PC-9 (cell line): ENCODE data around the gene TNFSF9. TPM values are rescaled to one million over a fixed set of nuclear protein-coding genes. Genes with fewer than 3 reads are reported as not detected.

Source experiments
- total RNA-seq: library from RNA; stranded (reverse); gene quantifications from 2 replicates; pipeline ENCODE4 v1.2.3, GENCODE V29; 2021

Gene TNFSF9
- total RNA-seq, 1 experiment from 2014 or later: 11.2 TPM

Other genes starting within 250 kb of the TNFSF9 start
- gene ACER1, start 197.4 kb upstream of the TNFSF9 start, total RNA-seq: not detected in 2 replicates
- 63.7 and 65.3 TPM in 2 replicates for gene CLPP, start 169.5 kb upstream of the TNFSF9 start, total RNA-seq
- 53.6 and 75.7 TPM in 2 replicates for gene ALKBH7, start 158.2 kb upstream of the TNFSF9 start, total RNA-seq
- 1.3 TPM in 2 replicates for gene PSPN, start 155.1 kb upstream of the TNFSF9 start, total RNA-seq
- gene GTF2F1, start 137.9 kb upstream of the TNFSF9 start, total RNA-seq: 40.9 and 43.8 TPM in 2 replicates
- gene KHSRP, start 106.2 kb upstream of the TNFSF9 start, total RNA-seq: 201 and 288 TPM in 2 replicates
- not detected in 2 replicates for gene SLC25A41, start 97.3 kb upstream of the TNFSF9 start, total RNA-seq
- 57.5 and 59.5 TPM in 2 replicates for gene SLC25A23, start 71.2 kb upstream of the TNFSF9 start, total RNA-seq
- 36.4 and 40.6 TPM in 2 replicates for gene CRB3, start 66.8 kb upstream of the TNFSF9 start, total RNA-seq
- not detected in 2 replicates for gene DENND1C, start 49.2 kb upstream of the TNFSF9 start, total RNA-seq
- not detected in 2 replicates for gene TUBB4A, start 28.7 kb upstream of the TNFSF9 start, total RNA-seq
- not detected in 2 replicates for gene CD70, start 60.1 kb downstream of the TNFSF9 start, total RNA-seq
- gene TNFSF14, start 139.1 kb downstream of the TNFSF9 start, total RNA-seq: 0.30 and 0.37 TPM in 2 replicates
- 130 and 132 TPM in 2 replicates for gene C3, start 189.6 kb downstream of the TNFSF9 start, total RNA-seq
- gene GPR108, start 206.6 kb downstream of the TNFSF9 start, total RNA-seq: 58.3 and 66.8 TPM in 2 replicates
- 84.3 and 104 TPM in 2 replicates for gene TRIP10, start 208.7 kb downstream of the TNFSF9 start, total RNA-seq
- 43.3 and 43.4 TPM in 2 replicates for gene SH2D3A, start 236.4 kb downstream of the TNFSF9 start, total RNA-seq
- 7.5 and 8.2 TPM in 2 replicates for gene VAV1, start 241.7 kb downstream of the TNFSF9 start, total RNA-seq